WTC11 (cell line): ENCODE results near the gene CEP85L. TPM values are rescaled to one million over a fixed set of nuclear protein-coding genes. Genes with fewer than 3 reads are reported as not detected.

Experiments used
- ATAC-seq: fragments of 200-7000 bp; cut with Tn5 transposase; 2 replicates; pipeline ENCODE4 v1.10.0; 2021; ENCODE audit warnings: mild to moderate bottlenecking, moderate library complexity
- CTCF ChIA-PET: fragments of 300-600 bp; sonication (Branson Sonifier 250); formaldehyde crosslinking; loops from one replicate; lab custom pipeline; 2021; ENCODE audit warnings: antibody characterized with exemption; lab: Charles Lee
- POLR2A ChIA-PET: fragments of 350-600 bp; sonication (Branson Sonifier 250); formaldehyde crosslinking; loops from one replicate; lab custom pipeline; 2021; ENCODE audit warnings: antibody characterized with exemption; lab: Charles Lee
- DNase-seq: peaks from one replicate; pipeline ENCODE4 v3.0.0; 2021; ENCODE audit warnings: low spot score
- H3K27ac Mint-ChIP-seq: 2 replicates; pipeline ENCODE4 v1.8.0; 2021; ENCODE audit warnings: mixed read lengths
- H3K27me3 Mint-ChIP-seq: 2 replicates; pipeline ENCODE4 v1.8.0; 2021; ENCODE audit warnings: low read depth, mild to moderate bottlenecking, moderate library complexity, mixed read lengths
- H3K36me3 Mint-ChIP-seq: 2 replicates; pipeline ENCODE4 v1.8.0; 2021; ENCODE audit warnings: mixed read lengths
- H3K4me1 Mint-ChIP-seq: 2 replicates; pipeline ENCODE4 v1.8.0; 2022; ENCODE audit warnings: mixed read lengths
- H3K4me3 Mint-ChIP-seq: 2 replicates; pipeline ENCODE4 v1.8.0; 2021; ENCODE audit warnings: mild to moderate bottlenecking, moderate library complexity, mixed read lengths
- H3K9me3 Mint-ChIP-seq: 2 replicates; pipeline ENCODE4 v1.8.0; 2021; ENCODE audit warnings: mixed read lengths
- AFF4 ChIP-seq: sonication (generic); formaldehyde crosslinking; IDR thresholded peaks from 2 replicates; pipeline ENCODE4 v1.8.1; 2023; ENCODE audit warnings: mild to moderate bottlenecking, missing genetic modification reagents, borderline replicate concordance
- ARID4B ChIP-seq: sonication (generic); formaldehyde crosslinking; IDR thresholded peaks from 2 replicates; pipeline ENCODE4 v1.8.0; 2023; ENCODE audit warnings: missing genetic modification reagents, mild to moderate bottlenecking, borderline replicate concordance
- E2F1 ChIP-seq: sonication (generic); formaldehyde crosslinking; IDR thresholded peaks from 2 replicates; pipeline ENCODE4 v1.8.0; 2022; ENCODE audit warnings: mild to moderate bottlenecking, missing genetic modification reagents
- EMX1 ChIP-seq: fragments of 250-450 bp; sonication (Bioruptor Pico); IDR thresholded peaks from 2 replicates; pipeline ENCODE4 v1.8.0; 2021; ENCODE audit warnings: mild to moderate bottlenecking
- GRHL2 ChIP-seq: fragments of 250-450 bp; sonication (Bioruptor Pico); IDR thresholded peaks from 2 replicates; pipeline ENCODE4 v1.8.0; 2022; ENCODE audit warnings: mild to moderate bottlenecking, moderate library complexity; ENCODE audit not compliant: insufficient replicate concordance, severe bottlenecking
- MAX ChIP-seq: sonication (generic); formaldehyde crosslinking; IDR thresholded peaks from 2 replicates; pipeline ENCODE4 v1.8.0; 2022; ENCODE audit warnings: mild to moderate bottlenecking, missing genetic modification reagents
- NR1H2 ChIP-seq: sonication (generic); formaldehyde crosslinking; IDR thresholded peaks from 2 replicates; pipeline ENCODE4 v1.9.0; 2021; ENCODE audit warnings: mild to moderate bottlenecking, moderate library complexity, missing genetic modification reagents
- RORB ChIP-seq: fragments of 250-450 bp; sonication (Bioruptor Pico); IDR thresholded peaks from 2 replicates; pipeline ENCODE4 v1.9.0; 2021; ENCODE audit warnings: mild to moderate bottlenecking
- SMAD3 ChIP-seq: sonication (generic); formaldehyde crosslinking; IDR thresholded peaks from 2 replicates; pipeline ENCODE4 v1.8.0; 2022; ENCODE audit warnings: missing genetic modification reagents, mild to moderate bottlenecking, borderline replicate concordance
- TCF7 ChIP-seq: sonication (generic); formaldehyde crosslinking; IDR thresholded peaks from 2 replicates; pipeline ENCODE4 v1.8.0; 2022; ENCODE audit warnings: mild to moderate bottlenecking, low read depth, missing genetic modification reagents, moderate library complexity
- ZBTB21 ChIP-seq: sonication (generic); formaldehyde crosslinking; IDR thresholded peaks from 2 replicates; pipeline ENCODE4 v1.8.1; 2023; ENCODE audit warnings: mild to moderate bottlenecking, missing genetic modification reagents, borderline replicate concordance
- ZNF121 ChIP-seq: sonication (generic); formaldehyde crosslinking; IDR thresholded peaks from 2 replicates; pipeline ENCODE4 v1.8.0; 2023; ENCODE audit warnings: missing genetic modification reagents
- ZNF232 ChIP-seq: sonication (generic); formaldehyde crosslinking; IDR thresholded peaks from 2 replicates; pipeline ENCODE4 v1.8.0; 2022; ENCODE audit warnings: mild to moderate bottlenecking, missing genetic modification reagents
- ZNF423 ChIP-seq: fragments of 250-450 bp; sonication (Bioruptor Pico); IDR thresholded peaks from 2 replicates; pipeline ENCODE4 v2.1.2; 2022; ENCODE audit warnings: mild to moderate bottlenecking, moderate library complexity
- total RNA-seq: library from RNA; stranded (reverse); gene quantifications from 3 replicates; pipeline ENCODE4 v1.2.3, GENCODE V29; 2021
- TF ChIP-seq, protein P1 (sequence below): sonication (generic); formaldehyde crosslinking; IDR thresholded peaks from 2 replicates; pipeline ENCODE4 v1.8.1; 2022; ENCODE audit warnings: low read depth, mild to moderate bottlenecking, moderate library complexity, missing genetic modification reagents, borderline replicate concordance
- TF ChIP-seq, protein P2 (sequence below): sonication (generic); formaldehyde crosslinking; IDR thresholded peaks from 2 replicates; pipeline ENCODE4 v1.8.0; 2022; ENCODE audit warnings: mild to moderate bottlenecking, missing genetic modification reagents
- TF ChIP-seq, protein P3 (sequence below): fragments of 250-450 bp; sonication (Bioruptor Pico); IDR thresholded peaks from 2 replicates; pipeline ENCODE4 v2.1.2; 2022; ENCODE audit warnings: mild to moderate bottlenecking, moderate library complexity

Gene CEP85L
- total RNA-seq, 1 experiment from 2014 or later: 32.5 TPM

DNA sequence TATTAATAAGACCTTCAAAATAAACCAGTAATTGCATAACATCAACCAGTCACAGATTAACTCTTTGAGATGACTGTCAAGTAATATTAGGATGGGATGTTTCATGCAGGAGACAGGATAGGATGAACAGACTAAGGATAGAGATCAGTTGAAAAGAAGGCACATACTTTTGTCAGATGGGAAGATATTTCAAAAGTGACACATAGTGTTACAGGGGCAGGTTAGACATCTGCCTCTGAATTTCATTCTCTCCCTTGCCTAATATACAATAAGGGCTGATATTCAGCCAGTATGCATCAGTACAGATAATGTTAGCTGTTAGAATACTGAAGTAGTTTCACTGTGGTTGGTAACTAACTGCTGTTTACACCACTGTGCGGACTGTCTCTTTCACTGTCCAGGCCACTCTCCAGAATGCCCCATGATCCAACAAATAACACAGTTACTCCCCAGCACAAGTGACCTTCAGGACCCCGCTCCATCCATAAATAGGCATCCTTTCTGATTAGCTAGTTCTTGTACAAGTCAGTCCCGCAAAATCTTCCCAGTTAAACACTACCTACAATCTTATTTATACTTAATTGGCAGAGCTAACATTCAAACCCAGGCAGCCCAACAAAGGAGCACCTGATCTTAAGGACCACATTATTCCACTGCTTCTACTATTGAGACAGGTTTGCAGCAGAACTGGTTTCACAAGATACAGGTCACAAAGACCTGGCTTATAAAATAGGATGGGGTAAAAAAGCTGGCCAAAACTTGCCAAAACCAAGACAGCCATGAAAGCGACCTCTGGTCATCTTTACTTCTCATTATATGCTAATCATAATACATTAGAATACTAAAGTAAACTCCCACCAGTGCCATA, 125.2 kb downstream of the CEP85L start (continued):
- TF ChIP-seq AFF4 (CRISPR knock-in tag) (no peak), E2F1 (CRISPR knock-in tag) (no peak), GRHL2 (no peak), ARID4B (CRISPR knock-in tag) (no peak), ZNF423 (CRISPR knock-in tag) (no peak), SMAD3 (CRISPR knock-in tag) (no peak), TCF7 (CRISPR knock-in tag) (no peak), ZBTB21 (no peak), ZNF232 (CRISPR knock-in tag) (no peak)
- TF ChIP-seq, protein P1, sequence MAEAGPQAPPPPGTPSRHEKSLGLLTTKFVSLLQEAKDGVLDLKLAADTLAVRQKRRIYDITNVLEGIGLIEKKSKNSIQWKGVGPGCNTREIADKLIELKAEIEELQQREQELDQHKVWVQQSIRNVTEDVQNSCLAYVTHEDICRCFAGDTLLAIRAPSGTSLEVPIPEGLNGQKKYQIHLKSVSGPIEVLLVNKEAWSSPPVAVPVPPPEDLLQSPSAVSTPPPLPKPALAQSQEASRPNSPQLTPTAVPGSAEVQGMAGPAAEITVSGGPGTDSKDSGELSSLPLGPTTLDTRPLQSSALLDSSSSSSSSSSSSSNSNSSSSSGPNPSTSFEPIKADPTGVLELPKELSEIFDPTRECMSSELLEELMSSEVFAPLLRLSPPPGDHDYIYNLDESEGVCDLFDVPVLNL (CRISPR knock-in tag): no peak
- TF ChIP-seq, protein P2, sequence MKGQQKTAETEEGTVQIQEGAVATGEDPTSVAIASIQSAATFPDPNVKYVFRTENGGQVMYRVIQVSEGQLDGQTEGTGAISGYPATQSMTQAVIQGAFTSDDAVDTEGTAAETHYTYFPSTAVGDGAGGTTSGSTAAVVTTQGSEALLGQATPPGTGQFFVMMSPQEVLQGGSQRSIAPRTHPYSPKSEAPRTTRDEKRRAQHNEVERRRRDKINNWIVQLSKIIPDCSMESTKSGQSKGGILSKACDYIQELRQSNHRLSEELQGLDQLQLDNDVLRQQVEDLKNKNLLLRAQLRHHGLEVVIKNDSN (CRISPR knock-in tag): no peak

DNA sequence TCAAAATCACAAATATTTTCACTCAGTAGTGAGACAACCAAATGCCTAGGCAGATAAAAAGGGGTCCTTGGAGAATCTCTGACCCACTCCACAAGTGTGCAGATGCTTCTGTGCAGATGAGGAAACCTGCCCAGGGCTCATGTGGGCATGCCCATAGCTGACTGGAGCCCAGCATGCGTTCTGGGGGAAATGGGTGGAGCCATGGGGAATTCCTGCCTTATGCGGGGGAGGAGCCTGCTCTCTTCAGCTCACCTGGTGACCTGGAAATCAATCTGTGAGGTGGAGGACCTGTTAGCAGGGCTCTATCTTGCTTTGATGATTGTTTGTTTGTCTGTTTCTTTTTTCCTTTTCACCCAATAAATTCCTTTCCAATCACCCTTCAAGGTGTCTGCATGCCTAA, 126.7 kb downstream of the CEP85L start:
- Mint-ChIP-seq H3K27me3 (no peaks in the 10 kb centered on the region), H3K9me3 (peaks cover 4% of the 10 kb centered on the region; the same call in 1 of the 2 replicates), H3K27ac (no peak overlapping the region), H3K36me3 (0 out of 2 replicates have a peak, but pooled peaks cover 2% of the 10 kb centered on the region), H3K4me1 (peaks cover 24% of the 10 kb centered on the region), H3K4me3 (no peak overlapping the region)
- CTCF ChIA-PET: no interaction called here
- peak; percentile 57 for DNase-seq
- TF ChIP-seq, protein P3, sequence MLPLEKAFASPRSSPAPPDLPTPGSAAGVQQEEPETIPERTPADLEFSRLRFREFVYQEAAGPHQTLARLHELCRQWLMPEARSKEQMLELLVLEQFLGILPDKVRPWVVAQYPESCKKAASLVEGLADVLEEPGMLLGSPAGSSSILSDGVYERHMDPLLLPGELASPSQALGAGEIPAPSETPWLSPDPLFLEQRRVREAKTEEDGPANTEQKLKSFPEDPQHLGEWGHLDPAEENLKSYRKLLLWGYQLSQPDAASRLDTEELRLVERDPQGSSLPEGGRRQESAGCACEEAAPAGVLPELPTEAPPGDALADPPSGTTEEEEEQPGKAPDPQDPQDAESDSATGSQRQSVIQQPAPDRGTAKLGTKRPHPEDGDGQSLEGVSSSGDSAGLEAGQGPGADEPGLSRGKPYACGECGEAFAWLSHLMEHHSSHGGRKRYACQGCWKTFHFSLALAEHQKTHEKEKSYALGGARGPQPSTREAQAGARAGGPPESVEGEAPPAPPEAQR (CRISPR knock-in tag): no peak
- no peak for TF ChIP-seq MAX (CRISPR knock-in tag)
- no peak for TF ChIP-seq RORB (CRISPR knock-in tag)
- TF ChIP-seq ZNF121: no peak
- no peak for TF ChIP-seq NR1H2 (CRISPR knock-in tag)
- TF ChIP-seq TCF7 (CRISPR knock-in tag): no peak
- no peak for TF ChIP-seq EMX1
- peak; percentile 96 for ATAC-seq
- POLR2A ChIA-PET: no interaction called here
